Measurements from ENCODE around the gene PCDHA4.
"Not testable (repeated sequence)": the region's sequence is repeated elsewhere in the genome, so short reads cannot be mapped to it uniquely, and the experiment has no call there.

The PCDHA4 gene

DNA sequence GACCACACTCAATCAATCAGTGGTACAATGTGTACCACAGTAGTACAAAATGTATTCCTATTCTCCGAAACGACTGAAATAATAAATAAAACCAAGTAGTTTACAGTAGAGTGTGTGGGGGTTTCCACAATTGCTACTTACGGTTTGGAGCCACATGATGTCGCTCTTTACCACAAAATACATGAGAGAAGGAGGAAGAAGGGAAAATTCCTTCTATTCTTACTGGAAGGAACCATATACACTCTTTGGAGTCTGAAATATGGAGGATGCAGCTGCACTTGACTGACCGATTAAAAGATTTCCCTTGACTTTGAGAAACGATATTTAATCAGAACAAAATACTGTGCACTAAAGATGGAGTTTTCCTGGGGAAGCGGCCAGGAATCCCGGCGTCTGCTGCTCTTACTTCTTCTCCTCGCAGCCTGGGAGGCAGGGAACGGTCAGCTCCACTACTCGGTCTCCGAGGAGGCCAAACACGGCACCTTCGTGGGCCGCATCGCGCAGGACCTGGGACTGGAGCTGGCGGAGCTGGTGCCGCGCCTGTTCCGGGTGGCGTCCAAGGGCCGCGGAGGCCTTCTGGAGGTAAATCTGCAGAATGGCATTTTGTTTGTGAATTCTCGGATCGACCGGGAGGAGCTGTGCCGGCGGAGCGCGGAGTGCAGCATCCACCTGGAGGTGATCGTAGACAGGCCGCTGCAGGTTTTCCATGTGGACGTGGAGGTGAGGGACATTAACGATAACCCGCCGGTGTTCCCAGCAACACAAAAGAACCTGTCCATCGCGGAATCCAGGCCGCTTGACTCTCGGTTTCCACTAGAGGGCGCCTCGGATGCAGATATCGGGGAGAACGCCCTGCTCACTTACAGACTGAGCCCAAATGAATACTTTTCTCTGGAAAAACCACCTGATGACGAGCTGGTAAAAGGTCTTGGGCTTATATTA, at the start of gene PCDHA4:
PCDHA4 (plus strand) TSS at position 235 of the 942 bp plus-strand sequence.
- no peak for DNase-seq (ENCODE audit: low spot score)

GRCh38 chr5:140764177-140764973, 42.5 kb upstream of the PCDHA4 start:
- DNase-seq (ENCODE audit: low spot score) = no peak

GRCh38 chr5:140767444-140767843, 39.4 kb upstream of the PCDHA4 start:
- no peak for DNase-seq (ENCODE audit: low spot score)

DNA sequence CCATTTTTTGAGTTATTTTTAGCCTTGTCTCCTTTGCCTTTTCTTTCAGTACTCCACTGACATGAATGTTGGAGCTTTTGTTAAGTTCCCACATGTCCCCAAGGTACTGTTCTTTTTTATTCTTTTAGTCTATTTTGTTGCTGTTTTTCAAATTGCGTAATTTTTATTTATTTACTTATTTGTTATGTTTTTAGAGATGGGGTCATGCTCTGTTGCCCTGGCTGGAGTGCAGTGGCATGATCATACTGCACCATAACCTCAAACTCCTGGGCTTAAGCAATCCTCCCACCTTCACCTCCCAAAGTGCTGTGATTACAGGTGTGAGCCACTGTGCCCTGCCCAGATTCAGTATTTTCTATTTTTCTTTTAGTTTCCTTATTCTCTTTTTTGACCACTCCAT, 26.4 kb upstream of the PCDHA4 start:
- DNase-seq (ENCODE audit: low spot score) = no peak

GRCh38 chr5:140785905-140786686, 20.8 kb upstream of the PCDHA4 start, which contains the start of gene PCDHA1:
TSS of gene PCDHA1 (plus strand) at chr5:140786140.
- no peak for DNase-seq (ENCODE audit: low spot score)

DNA sequence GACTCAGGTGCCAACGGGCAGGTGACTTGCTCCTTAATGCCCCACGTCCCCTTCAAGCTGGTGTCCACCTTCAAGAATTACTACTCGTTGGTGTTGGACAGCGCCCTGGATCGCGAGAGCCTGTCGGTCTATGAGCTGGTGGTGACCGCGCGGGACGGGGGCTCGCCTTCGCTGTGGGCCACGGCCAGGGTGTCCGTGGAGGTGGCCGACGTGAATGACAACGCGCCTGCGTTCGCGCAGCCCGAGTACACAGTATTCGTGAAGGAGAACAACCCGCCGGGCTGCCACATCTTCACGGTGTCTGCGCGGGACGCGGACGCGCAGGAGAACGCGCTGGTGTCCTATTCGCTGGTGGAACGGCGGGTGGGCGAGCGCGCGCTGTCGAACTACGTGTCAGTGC, 19.4 kb upstream of the PCDHA4 start:
- not testable (repeated sequence) for DNase-seq (ENCODE audit: low spot score)

GRCh38 chr5:140787849-140788504, 18.9 kb upstream of the PCDHA4 start:
- not testable (repeated sequence) for DNase-seq (ENCODE audit: low spot score)

DNA sequence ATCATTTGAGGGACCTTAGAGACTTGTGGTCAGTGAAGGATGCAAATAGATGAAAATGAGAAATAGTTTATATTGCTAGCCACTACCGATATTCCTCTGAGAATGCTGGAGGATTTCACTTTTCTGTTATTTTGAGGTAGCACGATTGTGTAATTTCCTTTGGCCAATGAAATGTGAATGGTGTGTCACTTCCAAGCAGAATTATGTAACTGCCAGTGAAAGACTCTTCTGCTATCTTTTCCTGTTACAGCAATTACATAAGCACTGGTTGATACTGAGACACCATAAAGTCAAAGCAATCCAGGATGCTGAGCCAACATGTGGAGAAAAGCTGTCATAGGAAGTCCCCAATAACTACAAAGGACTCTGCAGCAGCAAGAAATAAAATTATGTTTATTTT, 15.8 kb upstream of the PCDHA4 start:
- DNase-seq (ENCODE audit: low spot score) = no peak

DNA sequence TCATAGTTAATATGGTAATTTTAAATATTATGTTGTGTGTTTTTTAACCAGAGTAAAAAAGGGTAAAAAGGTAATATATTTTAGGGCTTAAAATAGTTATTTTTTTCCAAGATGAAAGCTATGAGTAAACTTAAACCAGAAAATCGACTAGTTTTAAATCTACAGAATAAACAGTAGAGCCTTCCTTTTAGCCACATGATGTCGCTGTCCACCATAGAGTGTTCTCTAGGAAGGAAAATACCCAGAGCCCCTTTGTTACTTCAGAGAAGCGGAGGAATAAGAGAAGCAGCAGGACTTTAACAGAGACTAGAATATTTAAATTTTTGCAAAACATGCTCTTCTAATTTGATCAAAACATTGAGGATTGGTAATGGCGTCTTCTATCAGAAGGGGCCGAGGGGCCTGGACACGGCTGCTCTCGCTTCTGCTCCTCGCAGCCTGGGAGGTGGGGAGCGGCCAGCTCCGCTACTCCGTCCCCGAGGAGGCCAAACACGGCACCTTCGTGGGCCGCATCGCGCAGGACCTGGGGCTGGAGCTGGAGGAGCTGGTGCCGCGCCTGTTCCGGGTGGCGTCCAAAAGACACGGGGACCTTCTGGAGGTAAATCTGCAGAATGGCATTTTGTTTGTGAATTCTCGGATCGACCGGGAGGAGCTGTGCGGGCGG, 12.1 kb upstream of the PCDHA4 start, which contains the start of gene PCDHA2:
PCDHA2 (plus strand) TSS at position 258 of the 664 bp plus-strand sequence.
- no peak for DNase-seq (ENCODE audit: low spot score)

DNA sequence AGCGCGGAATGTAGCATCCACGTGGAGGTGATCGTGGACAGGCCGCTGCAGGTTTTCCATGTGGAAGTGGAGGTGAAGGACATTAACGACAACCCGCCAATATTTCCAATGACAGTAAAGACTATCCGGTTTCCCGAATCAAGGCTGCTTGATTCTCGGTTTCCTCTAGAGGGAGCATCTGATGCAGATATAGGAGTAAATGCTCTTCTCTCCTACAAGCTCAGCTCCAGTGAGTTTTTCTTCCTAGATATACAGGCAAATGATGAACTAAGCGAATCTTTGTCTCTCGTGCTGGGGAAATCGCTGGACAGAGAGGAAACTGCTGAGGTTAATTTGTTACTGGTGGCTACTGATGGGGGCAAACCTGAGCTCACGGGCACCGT, 11.6 kb upstream of the PCDHA4 start:
- no peak for DNase-seq (ENCODE audit: low spot score)

DNA sequence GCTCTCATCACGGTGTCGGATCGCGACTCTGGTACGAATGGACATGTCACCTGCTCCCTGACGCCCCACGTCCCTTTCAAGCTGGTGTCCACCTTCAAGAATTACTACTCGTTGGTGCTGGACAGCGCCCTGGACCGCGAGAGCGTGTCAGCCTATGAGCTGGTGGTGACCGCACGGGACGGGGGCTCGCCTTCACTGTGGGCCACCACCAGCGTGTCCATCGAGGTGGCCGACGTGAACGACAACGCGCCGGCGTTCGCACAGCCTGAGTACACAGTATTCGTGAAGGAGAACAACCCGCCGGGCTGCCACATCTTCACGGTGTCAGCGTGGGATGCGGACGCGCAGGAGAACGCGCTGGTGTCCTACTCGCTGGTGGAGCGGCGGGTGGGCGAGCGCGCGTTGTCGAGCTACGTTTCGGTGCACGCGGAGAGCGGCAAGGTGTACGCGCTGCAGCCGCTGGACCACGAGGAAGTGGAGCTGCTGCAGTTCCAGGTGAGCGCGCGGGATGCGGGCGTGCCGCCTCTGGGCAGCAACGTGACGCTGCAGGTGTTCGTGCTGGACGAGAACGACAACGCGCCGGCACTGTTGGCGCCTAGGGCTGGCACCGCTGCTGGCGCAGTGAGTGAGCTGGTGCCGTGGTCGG, 10.7 kb upstream of the PCDHA4 start:
- DNase-seq (ENCODE audit: low spot score) = not testable (repeated sequence)

GRCh38 chr5:140796718-140797095, 10.2 kb upstream of the PCDHA4 start:
- no peak for DNase-seq (ENCODE audit: low spot score)

DNA sequence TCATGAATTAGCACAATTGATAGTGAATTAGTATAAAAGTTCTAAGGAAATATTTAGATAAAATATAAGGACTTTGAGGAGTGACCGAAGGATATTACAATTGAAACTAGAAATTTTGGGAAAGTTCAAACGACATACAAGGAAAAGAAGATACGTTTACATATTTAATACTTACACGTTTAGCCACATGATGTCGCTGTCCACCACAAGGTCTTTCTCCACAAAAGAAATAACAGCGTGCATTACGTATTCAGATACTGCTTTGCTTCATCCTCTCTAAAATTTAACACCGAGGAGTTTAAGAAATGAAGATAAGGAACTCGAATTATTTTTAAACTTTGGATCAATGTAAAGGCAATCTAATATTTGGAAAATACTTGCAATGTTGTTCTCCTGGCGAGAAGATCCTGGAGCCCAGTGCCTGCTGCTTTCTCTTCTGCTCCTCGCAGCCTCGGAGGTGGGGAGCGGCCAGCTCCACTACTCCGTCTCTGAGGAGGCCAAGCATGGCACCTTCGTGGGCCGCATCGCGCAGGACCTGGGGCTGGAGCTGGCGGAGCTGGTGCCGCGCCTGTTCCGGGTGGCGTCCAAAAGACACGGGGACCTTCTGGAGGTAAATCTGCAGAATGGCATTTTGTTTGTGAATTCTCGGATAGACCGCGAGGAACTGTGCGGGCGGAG, 5.9 kb upstream of the PCDHA4 start, which contains the start of gene PCDHA3:
PCDHA3 (plus strand) TSS at position 242 of the 678 bp plus-strand sequence.
- no peak for DNase-seq (ENCODE audit: low spot score)

GRCh38 chr5:140801494-140801841, 5.4 kb upstream of the PCDHA4 start:
- DNase-seq (ENCODE audit: low spot score) = no peak

- not testable (repeated sequence) for DNase-seq (ENCODE audit: low spot score)
These were observed 4.5 kb upstream of the PCDHA4 start for GRCh38 chr5:140802381-140802780.

DNA sequence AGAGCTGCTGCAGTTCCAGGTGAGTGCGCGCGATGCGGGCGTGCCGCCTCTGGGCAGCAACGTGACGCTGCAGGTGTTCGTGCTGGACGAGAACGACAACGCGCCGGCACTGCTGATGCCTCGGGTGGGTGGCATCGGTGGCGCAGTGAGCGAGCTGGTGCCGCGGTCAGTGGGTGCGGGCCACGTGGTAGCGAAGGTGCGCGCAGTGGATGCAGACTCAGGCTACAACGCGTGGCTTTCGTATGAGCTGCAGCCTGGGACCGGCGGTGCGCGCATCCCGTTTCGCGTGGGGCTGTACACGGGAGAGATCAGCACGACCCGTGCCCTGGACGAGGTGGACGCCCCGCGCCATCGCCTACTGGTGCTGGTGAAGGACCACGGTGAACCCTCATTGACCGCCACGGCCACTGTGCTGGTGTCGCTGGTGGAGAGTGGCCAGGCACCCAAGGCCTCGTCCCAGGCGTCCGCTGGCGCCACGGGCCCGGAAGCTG, 4.0 kb upstream of the PCDHA4 start:
- no peak for DNase-seq (ENCODE audit: low spot score)

DNA sequence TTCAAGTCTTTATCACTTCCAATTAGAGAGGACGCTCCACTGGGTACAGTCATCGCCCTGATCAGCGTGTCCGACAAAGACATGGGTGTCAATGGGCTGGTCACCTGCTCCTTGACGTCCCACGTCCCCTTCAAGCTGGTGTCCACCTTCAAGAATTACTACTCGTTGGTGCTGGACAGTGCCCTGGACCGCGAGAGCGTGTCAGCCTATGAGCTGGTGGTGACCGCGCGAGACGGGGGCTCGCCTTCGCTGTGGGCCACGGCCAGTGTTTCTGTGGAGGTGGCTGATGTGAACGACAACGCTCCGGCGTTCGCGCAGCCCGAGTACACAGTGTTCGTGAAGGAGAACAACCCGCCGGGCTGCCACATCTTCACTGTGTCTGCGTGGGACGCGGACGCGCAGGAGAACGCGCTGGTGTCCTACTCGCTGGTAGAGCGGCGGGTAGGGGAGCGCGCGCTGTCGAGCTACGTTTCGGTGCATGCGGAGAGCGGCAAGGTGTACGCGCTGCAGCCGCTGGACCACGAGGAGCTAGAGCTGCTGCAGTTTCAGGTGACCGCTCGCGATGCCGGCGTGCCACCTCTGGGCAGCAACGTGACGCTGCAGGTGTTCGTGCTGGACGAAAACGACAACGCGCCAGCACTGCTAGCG, 1.5 kb downstream of the PCDHA4 start:
- DNase-seq (ENCODE audit: low spot score) = not testable (repeated sequence)

GRCh38 chr5:140808889-140809291, 2.0 kb downstream of the PCDHA4 start:
- DNase-seq (ENCODE audit: low spot score) = no peak
